Neural cell (in vitro differentiated cells): ENCODE data around the gene UHMK1. TPM values are rescaled to one million over a fixed set of nuclear protein-coding genes. Genes with fewer than 3 reads are reported as not detected.

ENCODE experiments used
- H2AFZ ChIP-seq: fragments of 200-600, 300-800 bp; sonication (generic), shearing (Covaris generic); 2 replicates; pipeline ENCODE4 v1.6.0; 2014; ENCODE audit warnings: low read depth, mild to moderate bottlenecking, antibody characterized with exemption, low read length, moderate library complexity
- H3F3A ChIP-seq: fragments of 200-600 bp; shearing (Covaris generic); 2 replicates; pipeline ENCODE4 v1.6.1; 2016; ENCODE audit warnings: mild to moderate bottlenecking, moderate library complexity, mixed read lengths, antibody characterized with exemption, low read length; ENCODE audit not compliant: insufficient read depth, poor library complexity, severe bottlenecking
- H3K27ac ChIP-seq: fragments of 200-600, 300-800 bp; sonication (generic), shearing (Covaris generic); 2 replicates; pipeline ENCODE4 v1.5.1; 2014; ENCODE audit warnings: mild to moderate bottlenecking, low read length, moderate library complexity
- H3K27me3 ChIP-seq: fragments of 300-800, 200-600 bp; sonication (generic), shearing (Covaris generic); 2 replicates; pipeline ENCODE4 v1.6.0; 2014; ENCODE audit warnings: mild to moderate bottlenecking, low read depth, low read length, moderate library complexity; ENCODE audit not compliant: insufficient read depth
- H3K36me3 ChIP-seq: fragments of 300-800, 200-600 bp; sonication (generic), shearing (Covaris generic); 2 replicates; pipeline ENCODE4 v1.5.1; 2014; ENCODE audit warnings: mild to moderate bottlenecking, antibody characterized with exemption, low read length, moderate library complexity; ENCODE audit not compliant: insufficient read depth
- H3K4me2 ChIP-seq: fragments of 300-800, 200-600 bp; sonication (generic), shearing (Covaris generic); 2 replicates; pipeline ENCODE4 v1.6.0; 2014; ENCODE audit warnings: mild to moderate bottlenecking, low read length
- H3K4me3 ChIP-seq: fragments of 300-800, 200-600 bp; sonication (generic), shearing (Covaris generic); 2 replicates; pipeline ENCODE4 v1.5.1; 2014; ENCODE audit warnings: mild to moderate bottlenecking, low read length, moderate library complexity
- H3K79me2 ChIP-seq: fragments of 200-600 bp; shearing (Covaris generic); replicated peaks from 2 replicates; pipeline ENCODE4 v1.6.0; 2014; ENCODE audit warnings: mild to moderate bottlenecking, low read length, moderate library complexity; ENCODE audit not compliant: insufficient read depth
- H3K9ac ChIP-seq: fragments of 300-800, 200-600 bp; sonication (generic), shearing (Covaris generic); 2 replicates; pipeline ENCODE4 v1.6.1; 2016; ENCODE audit warnings: mild to moderate bottlenecking, low read length, mixed read lengths
- H3K9me2 ChIP-seq: fragments of 200-600 bp; shearing (Covaris generic); 2 replicates; pipeline ENCODE4 v1.6.1; 2016; ENCODE audit warnings: mild to moderate bottlenecking, low read length, mixed read lengths; ENCODE audit not compliant: insufficient read depth
- H3K9me3 ChIP-seq: fragments of 200-600, 300-800 bp; sonication (generic), shearing (Covaris generic); 2 replicates; pipeline ENCODE4 v1.6.1; 2016; ENCODE audit warnings: mild to moderate bottlenecking, mixed run types, low read length, moderate library complexity, mixed read lengths
- H4K20me1 ChIP-seq: fragments of 200-600 bp; shearing (Covaris generic); 2 replicates; pipeline ENCODE4 v1.6.1; 2016; ENCODE audit warnings: mild to moderate bottlenecking, mixed run types; ENCODE audit not compliant: insufficient read depth
- CTCF ChIP-seq: fragments of 450-650 bp; IDR thresholded peaks from 2 replicates; pipeline ENCODE4 v1.5.1; 2014; ENCODE audit warnings: antibody characterized with exemption, mild to moderate bottlenecking, moderate library complexity; ENCODE audit not compliant: poor library complexity, severe bottlenecking
- EP300 ChIP-seq: fragments of 450-650 bp; conservative IDR thresholded peaks from 2 replicates; pipeline ENCODE4 v1.6.1; 2014; ENCODE audit warnings: antibody characterized with exemption, mild to moderate bottlenecking, moderate library complexity; ENCODE audit not compliant: poor library complexity, severe bottlenecking
- EZH2 ChIP-seq: fragments of 200-600, 300-800 bp; shearing (Covaris generic), sonication (generic); IDR thresholded peaks from 2 replicates; pipeline ENCODE4 v1.6.1; 2014; ENCODE audit warnings: antibody characterized with exemption, low read length, borderline replicate concordance, mild to moderate bottlenecking; ENCODE audit not compliant: insufficient read depth, poor library complexity, severe bottlenecking
- MXI1 ChIP-seq: fragments of 450-650 bp; conservative IDR thresholded peaks from 2 replicates; pipeline ENCODE4 v1.6.1; 2014; ENCODE audit warnings: antibody characterized with exemption, mild to moderate bottlenecking; ENCODE audit not compliant: poor library complexity, severe bottlenecking
- POLR2AphosphoS5 ChIP-seq: IDR thresholded peaks from 2 replicates; pipeline ENCODE4 v1.6.1; 2012
- RAD21 ChIP-seq: fragments of 450-650 bp; conservative IDR thresholded peaks from 2 replicates; pipeline ENCODE4 v1.6.1; 2014; ENCODE audit warnings: antibody characterized with exemption, mild to moderate bottlenecking, moderate library complexity
- REST ChIP-seq: IDR thresholded peaks from 2 replicates; pipeline ENCODE4 v1.6.1; 2012; ENCODE audit warnings: borderline replicate concordance
- SMC3 ChIP-seq: fragments of 450-650 bp; conservative IDR thresholded peaks from 2 replicates; pipeline ENCODE4 v1.6.1; 2014; ENCODE audit warnings: antibody characterized with exemption, mild to moderate bottlenecking, moderate library complexity; ENCODE audit not compliant: poor library complexity
- TAF1 ChIP-seq: IDR thresholded peaks from 2 replicates; pipeline ENCODE4 v1.6.1; 2012; ENCODE audit warnings: low read depth
- polyA plus RNA-seq: library from polyadenylated mRNA; depleted of rRNA; stranded (reverse); fragments of >200 nt; gene quantifications from 2 replicates; pipeline ENCODE4 v1.2.3, GENCODE V29; 2014

Gene UHMK1
- polyA plus RNA-seq, 1 donor from 2014 or later: 22.2 TPM

- no peak overlapping the region for H3K27ac ChIP-seq
- H3K9me3 ChIP-seq: no peaks in the 10 kb centered on the region
- H3K9ac ChIP-seq: no peak overlapping the region
- H3K36me3 ChIP-seq: no peaks in the 10 kb centered on the region
- H3K4me2 ChIP-seq: no peak overlapping the region
- H3K79me2 ChIP-seq: no peaks in the 10 kb centered on the region
- no peak overlapping the region for H3K4me3 ChIP-seq
- H3F3A ChIP-seq: no peaks in the 10 kb centered on the region
- no peaks in the 10 kb centered on the region for H3K27me3 ChIP-seq
- no peaks in the 10 kb centered on the region for H3K9me2 ChIP-seq
- no peaks in the 10 kb centered on the region for H4K20me1 ChIP-seq
- H2AFZ ChIP-seq: no peak overlapping the region
- no peak for TF ChIP-seq POLR2AphosphoS5
- no peak for TF ChIP-seq EZH2
- no peak for TF ChIP-seq REST
- no peak for TF ChIP-seq TAF1
- no peak for TF ChIP-seq RAD21
- no peak for TF ChIP-seq SMC3
- no peak for TF ChIP-seq EP300
- no peak for TF ChIP-seq MXI1
- no peak for TF ChIP-seq CTCF
Measured at GRCh38 chr1:162543228-162543627, 45.6 kb downstream of the UHMK1 start.

GRCh38 chr1:162548170-162548569 is 50.6 kb downstream of the UHMK1 start:
- H3K9ac ChIP-seq: no peak overlapping the region

More at GRCh38 chr1:162548170-162548569, 50.6 kb downstream of the UHMK1 start:
- H4K20me1 ChIP-seq: no peaks in the 10 kb centered on the region
- H3K9me2 ChIP-seq: no peaks in the 10 kb centered on the region
- H3K27ac ChIP-seq: no peak overlapping the region
- no peaks in the 10 kb centered on the region for H3K36me3 ChIP-seq
- H3K4me2 ChIP-seq: no peak overlapping the region
- no peaks in the 10 kb centered on the region for H3F3A ChIP-seq
- H2AFZ ChIP-seq: no peak overlapping the region
- no peak for TF ChIP-seq REST
- no peak for TF ChIP-seq SMC3
- no peak for TF ChIP-seq EZH2
- TF ChIP-seq EP300: no peak
- no peak for TF ChIP-seq CTCF
- no peak for TF ChIP-seq TAF1
- no peak for TF ChIP-seq MXI1
- TF ChIP-seq RAD21: no peak
- no peak for TF ChIP-seq POLR2AphosphoS5
- H3K27me3 ChIP-seq: no peaks in the 10 kb centered on the region
- H3K4me3 ChIP-seq: no peak overlapping the region
- no peaks in the 10 kb centered on the region for H3K9me3 ChIP-seq
- H3K79me2 ChIP-seq: no peaks in the 10 kb centered on the region
